Subcutaneous abdominal adipose tissue (tissue), 5 donors: ENCODE data around the gene USP20.

Experiments
- H3K27ac ChIP-seq: one replicate; pipeline ENCODE4 v1.7.0; 2013; ENCODE audit warnings: low read depth, mild to moderate bottlenecking, inconsistent platforms, low read length, moderate library complexity
- H3K27me3 ChIP-seq, 5 donors: one replicate each; pipeline ENCODE4 v1.7.0; 2013; ENCODE audit warnings: low read length in 5 of 5, inconsistent platforms in 1 of 5; ENCODE audit not compliant: control insufficient read depth in 5 of 5, insufficient read depth in 4 of 5
- H3K36me3 ChIP-seq, 5 donors: one replicate each; pipeline ENCODE4 v1.7.0; 2013; ENCODE audit warnings: low read length in 5 of 5; ENCODE audit not compliant: control insufficient read depth in 5 of 5, insufficient read depth in 5 of 5
- H3K4me1 ChIP-seq, 5 donors: one replicate each; pipeline ENCODE4 v1.7.0; 2013; ENCODE audit warnings: low read length in 5 of 5, mild to moderate bottlenecking in 3 of 5, moderate library complexity in 1 of 5; ENCODE audit not compliant: control insufficient read depth in 5 of 5, insufficient read depth in 5 of 5
- H3K4me3 ChIP-seq, 5 donors: one replicate each; pipeline ENCODE4 v1.7.0; 2013; ENCODE audit warnings: low read length in 5 of 5, low read depth in 1 of 5
- H3K9ac ChIP-seq, 5 donors: one replicate each; pipeline ENCODE4 v1.7.0; 2013; ENCODE audit warnings: low read length in 5 of 5, mild to moderate bottlenecking in 4 of 5, moderate library complexity in 3 of 5
- H3K9me3 ChIP-seq, 5 donors: one replicate each; pipeline ENCODE4 v1.7.0; 2013; ENCODE audit warnings: low read length in 5 of 5; ENCODE audit not compliant: control insufficient read depth in 5 of 5
- donor health status: healthy.
- donor health status: healthy.
- donor health status: healthy.
- donor health status: healthy.
- donor health status: healthy.

The USP20 gene

DNA sequence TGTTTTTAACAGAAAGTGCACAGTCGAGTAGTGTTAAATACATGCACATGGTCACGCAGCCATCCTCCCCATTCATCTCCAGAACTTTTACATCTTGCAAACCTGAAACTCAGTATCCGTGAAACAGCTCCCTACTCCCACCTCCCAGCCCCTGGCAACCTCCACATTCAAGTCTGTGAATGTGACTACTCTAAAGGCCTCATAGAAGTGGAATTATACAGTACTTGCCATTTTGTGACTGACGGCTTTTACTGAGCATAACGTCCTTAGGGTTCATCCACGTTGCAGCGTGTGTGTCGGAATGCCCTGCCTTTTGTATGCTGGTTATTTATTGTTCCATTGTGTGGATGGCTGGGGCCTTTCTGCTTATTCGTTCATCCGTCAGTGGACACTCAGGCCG is 35.8 kb downstream of the USP20 start:
- Histone ChIP-seq H3K27ac (no peak overlapping the region), H3K27me3 (no peaks in the 10 kb centered on the region), H3K9me3 (no peaks in the 10 kb centered on the region), H3K4me3 (no peak overlapping the region), H3K9ac (no peak overlapping the region), H3K36me3 (peaks cover 0 to 67% (median 54%) of the 10 kb centered on the region in 5 donors), H3K4me1 (peaks cover 0 to 13% (median 4%) of the 10 kb centered on the region in 5 donors)

DNA sequence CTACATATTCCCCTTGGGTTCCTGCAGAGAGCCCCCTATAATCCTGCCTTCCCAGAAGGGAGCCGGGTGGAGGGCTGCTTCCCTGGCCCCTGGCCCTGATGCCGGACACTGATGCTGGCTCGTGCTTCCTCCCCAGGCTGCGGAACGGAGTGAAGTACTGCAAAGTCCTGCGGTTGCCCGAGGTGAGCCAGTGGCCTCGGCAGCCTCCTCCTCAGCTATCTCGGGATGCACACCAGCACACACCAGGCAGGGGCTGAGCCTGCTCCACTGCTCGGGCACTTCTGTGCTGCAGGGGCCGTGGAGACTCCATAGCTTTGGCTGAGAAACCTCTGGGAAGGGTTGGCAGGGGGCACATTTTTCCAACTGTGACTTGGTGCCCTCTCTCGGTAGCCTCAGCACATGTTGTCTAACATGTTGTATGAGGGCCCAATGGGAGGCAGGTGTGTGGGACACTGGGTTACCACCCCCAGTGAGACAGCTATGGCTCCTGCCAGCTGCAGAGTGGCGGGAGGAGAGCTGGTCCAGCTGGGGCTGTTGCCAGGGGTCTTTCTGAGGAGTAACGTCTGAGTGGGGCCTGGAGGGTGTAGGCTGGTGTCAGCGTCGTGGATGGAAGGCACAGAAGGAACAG is 38.4 kb downstream of the USP20 start:
- no peaks in the 10 kb centered on the region for H3K27me3 ChIP-seq
- H3K9me3 ChIP-seq, result no peaks in the 10 kb centered on the region
- H3K36me3 ChIP-seq, result peaks cover 0 to 51% (median 48%) of the 10 kb centered on the region in 5 donors
- no peak overlapping the region for H3K9ac ChIP-seq
- no peaks in the 10 kb centered on the region for H3K4me1 ChIP-seq
- H3K27ac ChIP-seq, result no peak overlapping the region
- H3K4me3 ChIP-seq, result no peak overlapping the region

DNA sequence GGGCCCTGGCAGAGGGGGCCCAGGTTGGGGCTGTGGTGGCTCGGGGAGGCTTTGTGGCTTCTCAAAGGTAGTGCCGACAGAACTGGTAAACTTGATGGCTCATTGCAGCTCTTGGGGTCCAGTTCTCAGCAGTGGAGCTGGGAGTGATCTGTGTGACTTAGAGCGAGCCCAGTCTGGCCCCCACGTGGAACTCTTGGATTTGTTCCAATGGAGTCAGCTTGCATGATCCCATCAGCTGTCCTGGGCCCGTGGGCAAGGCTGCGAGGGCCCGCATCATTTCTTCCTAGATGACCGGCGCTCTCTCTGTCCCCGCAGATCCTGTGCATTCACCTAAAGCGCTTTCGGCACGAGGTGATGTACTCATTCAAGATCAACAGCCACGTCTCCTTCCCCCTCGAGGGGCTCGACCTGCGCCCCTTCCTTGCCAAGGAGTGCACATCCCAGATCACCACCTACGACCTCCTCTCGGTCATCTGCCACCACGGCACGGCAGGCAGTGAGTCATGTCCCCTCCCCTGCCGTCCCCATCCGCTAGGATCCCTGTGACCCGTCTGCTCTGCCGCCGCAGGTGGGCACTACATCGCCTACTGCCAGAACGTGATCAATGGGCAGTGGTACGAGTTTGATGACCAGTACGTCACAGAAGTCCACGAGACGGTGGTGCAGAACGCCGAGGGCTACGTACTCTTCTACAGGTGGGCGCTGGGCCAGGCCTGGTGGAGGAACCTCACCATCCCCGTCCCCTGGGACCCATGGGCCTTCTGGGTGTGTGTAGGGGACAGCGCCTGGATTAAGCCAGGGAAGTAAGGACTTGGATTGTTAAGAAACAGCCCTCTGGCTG is 39.2 kb downstream of the USP20 start:
- Histone ChIP-seq H3K9me3 (no peaks in the 10 kb centered on the region), H3K4me3 (no peak overlapping the region), H3K9ac (no peak overlapping the region), H3K27me3 (no peaks in the 10 kb centered on the region), H3K27ac (no peak overlapping the region), H3K4me1 (no peaks in the 10 kb centered on the region), H3K36me3 (peaks cover 0 to 46% (median 41%) of the 10 kb centered on the region in 5 donors)

DNA sequence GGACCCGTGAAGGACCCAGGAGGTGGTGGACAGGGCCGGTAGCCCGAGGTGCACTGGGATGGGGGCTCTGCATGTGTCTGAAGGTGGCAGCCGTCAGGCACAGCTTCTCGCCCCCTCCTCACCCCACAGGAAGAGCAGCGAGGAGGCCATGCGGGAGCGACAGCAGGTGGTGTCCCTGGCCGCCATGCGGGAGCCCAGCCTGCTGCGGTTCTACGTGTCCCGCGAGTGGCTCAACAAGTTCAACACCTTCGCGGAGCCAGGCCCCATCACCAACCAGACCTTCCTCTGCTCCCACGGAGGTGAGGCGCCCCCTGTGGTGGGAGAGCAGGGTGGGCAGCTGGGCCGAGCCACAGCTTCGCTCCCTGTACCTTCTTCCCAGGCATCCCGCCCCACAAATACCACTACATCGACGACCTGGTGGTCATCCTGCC is 39.9 kb downstream of the USP20 start:
- H3K9ac ChIP-seq, result no peak overlapping the region
- H3K27me3 ChIP-seq, result no peaks in the 10 kb centered on the region
- H3K27ac ChIP-seq, result no peak overlapping the region
- no peaks in the 10 kb centered on the region for H3K4me1 ChIP-seq
- peaks cover 0 to 51% (median 40%) of the 10 kb centered on the region in 5 donors for H3K36me3 ChIP-seq
- H3K4me3 ChIP-seq, result no peak overlapping the region
- no peaks in the 10 kb centered on the region for H3K9me3 ChIP-seq

DNA sequence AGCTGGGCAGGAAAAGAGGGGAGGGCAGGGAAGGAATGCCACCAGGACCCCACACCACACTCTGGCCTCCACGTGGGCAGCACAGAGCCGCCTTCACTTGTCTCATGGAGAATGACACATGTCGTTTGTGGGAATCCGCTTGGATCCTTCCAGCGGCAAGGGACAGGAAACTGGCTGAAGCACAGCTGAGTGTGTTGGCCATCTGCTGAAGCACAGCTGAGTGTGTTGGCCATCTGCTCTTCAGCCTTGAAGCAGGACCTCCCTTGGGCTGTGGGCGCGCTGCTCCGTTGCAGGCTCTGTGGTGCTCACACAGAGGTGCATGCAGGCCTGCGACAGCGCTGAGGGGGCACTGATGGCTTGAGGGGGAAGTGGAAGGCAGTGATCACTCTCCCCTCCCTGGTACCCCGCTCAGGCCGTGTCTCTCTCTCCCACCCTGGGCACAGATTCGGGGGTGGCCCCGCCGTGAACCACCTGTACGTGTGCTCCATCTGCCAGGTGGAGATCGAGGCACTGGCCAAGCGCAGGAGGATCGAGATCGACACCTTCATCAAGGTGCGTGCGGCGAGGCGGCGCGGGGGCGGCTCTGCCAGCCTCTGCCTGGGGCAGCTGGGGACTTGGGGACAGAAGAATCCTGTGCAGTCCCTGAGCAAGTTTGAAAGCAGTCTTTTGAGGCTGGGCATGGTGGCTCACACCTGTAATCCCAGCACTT is 40.6 kb downstream of the USP20 start:
- H3K9ac ChIP-seq, result no peak overlapping the region
- no peak overlapping the region for H3K27ac ChIP-seq
- peaks cover 0 to 57% (median 40%) of the 10 kb centered on the region in 5 donors for H3K36me3 ChIP-seq
- H3K4me3 ChIP-seq, result no peak overlapping the region
- no peaks in the 10 kb centered on the region for H3K9me3 ChIP-seq
- no peaks in the 10 kb centered on the region for H3K4me1 ChIP-seq
- H3K27me3 ChIP-seq, result no peaks in the 10 kb centered on the region

DNA sequence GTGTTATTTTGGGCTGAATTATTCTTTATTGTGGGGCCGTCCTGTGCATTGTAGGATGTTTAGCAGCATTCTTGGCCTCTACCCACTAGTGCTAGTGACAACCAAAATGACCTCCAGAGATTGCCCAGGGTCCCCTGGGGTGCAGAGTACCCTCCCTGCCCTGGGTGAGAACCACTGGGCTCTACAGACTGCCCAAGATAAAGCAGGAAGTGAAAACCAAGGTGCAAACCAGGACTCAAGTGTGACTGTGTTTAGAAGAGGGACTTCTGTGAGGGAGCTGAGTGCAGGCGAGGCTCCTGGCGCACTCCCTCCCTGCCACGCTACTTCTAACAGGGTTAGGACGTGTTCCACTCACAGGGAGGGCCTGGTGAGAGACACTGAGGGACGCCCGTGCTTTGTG is 41.6 kb downstream of the USP20 start:
- Histone ChIP-seq H3K4me1 (no peaks in the 10 kb centered on the region), H3K4me3 (no peak overlapping the region), H3K9me3 (no peaks in the 10 kb centered on the region), H3K27ac (no peak overlapping the region), H3K36me3 (peaks cover 0 to 62% (median 40%) of the 10 kb centered on the region in 5 donors), H3K27me3 (no peaks in the 10 kb centered on the region), H3K9ac (no peak overlapping the region)

DNA sequence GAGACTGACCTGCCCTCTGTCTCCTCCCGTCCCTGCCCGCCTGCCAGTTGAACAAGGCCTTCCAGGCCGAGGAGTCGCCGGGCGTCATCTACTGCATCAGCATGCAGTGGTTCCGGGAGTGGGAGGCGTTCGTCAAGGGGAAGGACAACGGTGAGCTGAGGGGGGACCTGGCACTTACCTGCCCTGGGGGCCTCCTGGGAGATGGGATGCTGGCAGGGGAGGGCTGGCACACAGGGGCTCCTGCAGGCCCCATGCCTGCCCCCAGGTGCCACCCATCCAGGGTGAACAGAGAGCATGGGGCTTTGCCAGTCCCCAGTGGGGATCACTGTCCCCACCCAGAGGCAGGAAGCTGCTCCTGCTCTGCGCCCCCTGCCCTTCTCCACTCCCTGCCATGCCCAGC is 43.0 kb downstream of the USP20 start:
- no peak overlapping the region for H3K27ac ChIP-seq
- H3K27me3 ChIP-seq, result no peaks in the 10 kb centered on the region
- H3K4me1 ChIP-seq, result no peaks in the 10 kb centered on the region
- H3K9me3 ChIP-seq, result no peaks in the 10 kb centered on the region
- no peak overlapping the region for H3K4me3 ChIP-seq
- H3K36me3 ChIP-seq, result peaks cover 0 to 71% (median 44%) of the 10 kb centered on the region in 5 donors
- no peak overlapping the region for H3K9ac ChIP-seq

DNA sequence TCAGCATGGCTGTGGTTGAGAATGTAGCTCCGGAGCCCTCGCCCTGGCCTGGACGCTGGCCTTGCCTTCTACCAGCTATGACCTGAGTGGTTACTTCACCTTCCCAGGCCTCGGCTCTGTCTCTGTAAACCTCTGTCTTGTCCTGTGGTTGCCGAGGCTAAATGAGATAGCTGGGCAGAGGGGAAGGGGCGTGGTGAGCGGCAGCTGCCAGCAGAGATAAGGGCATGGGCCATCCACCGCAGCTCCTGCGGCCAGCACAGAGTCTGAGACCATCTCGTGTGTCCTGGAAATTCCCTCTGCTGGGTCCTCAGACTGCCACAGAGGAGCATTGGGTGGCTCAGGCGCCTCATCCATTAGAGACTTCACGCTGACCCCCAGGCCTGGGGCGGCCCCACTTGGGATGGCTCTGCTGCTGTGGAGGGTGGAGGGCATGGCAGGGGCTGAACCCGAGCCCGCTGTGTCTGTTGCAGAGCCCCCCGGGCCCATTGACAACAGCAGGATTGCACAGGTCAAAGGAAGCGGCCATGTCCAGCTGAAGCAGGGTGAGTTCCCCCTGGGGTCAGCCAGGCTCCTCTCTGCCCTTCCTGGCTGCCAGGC is 43.9 kb downstream of the USP20 start:
- peaks cover 0 to 6% (median 5%) of the 10 kb centered on the region in 5 donors for H3K4me1 ChIP-seq
- H3K36me3 ChIP-seq, result peaks cover 0 to 63% (median 35%) of the 10 kb centered on the region in 5 donors
- no peak overlapping the region for H3K27ac ChIP-seq
- H3K4me3 ChIP-seq, result no peak overlapping the region
- H3K9me3 ChIP-seq, result no peaks in the 10 kb centered on the region
- H3K27me3 ChIP-seq, result no peaks in the 10 kb centered on the region
- no peak overlapping the region for H3K9ac ChIP-seq

DNA sequence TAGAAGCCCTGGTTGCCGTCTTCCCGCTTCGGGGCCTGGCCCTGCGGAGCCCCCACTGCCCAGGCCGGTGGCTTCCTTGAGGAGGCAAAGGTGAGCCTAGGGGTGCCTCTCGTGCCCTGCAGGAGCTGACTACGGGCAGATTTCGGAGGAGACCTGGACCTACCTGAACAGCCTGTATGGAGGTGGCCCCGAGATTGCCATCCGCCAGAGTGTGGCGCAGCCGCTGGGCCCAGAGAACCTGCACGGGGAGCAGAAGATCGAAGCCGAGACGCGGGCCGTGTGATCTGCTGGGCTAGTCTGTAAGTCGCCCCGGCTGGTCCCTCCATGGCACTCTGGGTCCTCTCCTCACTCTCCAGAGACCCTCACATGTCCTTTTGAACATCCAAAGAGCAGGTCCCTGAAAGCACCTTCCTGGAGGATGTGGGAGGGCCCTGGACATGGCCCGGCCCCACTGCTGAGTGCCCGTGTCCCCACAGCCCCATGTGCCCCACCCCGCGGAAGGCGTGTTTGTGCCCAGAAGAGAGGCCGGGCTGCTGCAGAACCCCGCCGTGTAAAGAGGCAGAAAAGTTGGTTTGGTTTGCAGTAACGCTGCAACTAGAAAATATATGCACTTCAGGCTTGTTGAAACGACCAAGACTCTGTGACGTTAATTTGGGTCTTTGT is 44.9 kb downstream of the USP20 start:
- no peaks in the 10 kb centered on the region for H3K27me3 ChIP-seq
- H3K9ac ChIP-seq, result no peak overlapping the region

More for the DNA sequence above, 44.9 kb downstream of the USP20 start:
- no peak overlapping the region for H3K27ac ChIP-seq
- no peak overlapping the region for H3K4me3 ChIP-seq
- no peaks in the 10 kb centered on the region for H3K9me3 ChIP-seq
- H3K4me1 ChIP-seq, result peaks cover 0 to 15% (median 14%) of the 10 kb centered on the region in 5 donors
- H3K36me3 ChIP-seq, result peaks cover 0 to 54% (median 26%) of the 10 kb centered on the region in 5 donors
